Gastroesophageal sphincter (tissue), 4 donors: ENCODE results near the gene SPINK14. TPM values are rescaled to one million over a fixed set of nuclear protein-coding genes. Genes with fewer than 3 reads are reported as not detected.

Experiments
- ATAC-seq: fragments of 150-250 bp; one replicate; pipeline ENCODE4 v1.9.1; 2016; ENCODE audit warnings: mild to moderate bottlenecking, moderate library complexity
- H3K27ac ChIP-seq, 4 donors: fragments of 200-600 bp; sonication (generic) in 3 of 4; 1 replicate in 3 of 4; 2 replicates in 1 of 4; pipeline ENCODE4 v1.5.1; 2016 to 2019
- H3K27me3 ChIP-seq: fragments of 200-600 bp; sonication (generic); one replicate; pipeline ENCODE4 v1.5.1; 2019
- H3K36me3 ChIP-seq, 2 donors: fragments of 200-600 bp; sonication (generic); one replicate each; pipeline ENCODE4 v1.5.1; 2019; ENCODE audit warnings: control low read depth in 1 of 2
- H3K4me1 ChIP-seq, 3 donors: fragments of 200-600 bp; sonication (generic); 1 replicate in 2 of 3; 2 replicates in 1 of 3; pipeline ENCODE4 v1.5.1; 2016 to 2019; ENCODE audit warnings: control low read depth in 2 of 3
- H3K4me3 ChIP-seq, 2 donors: fragments of 200-600 bp; sonication (generic); one replicate each; pipeline ENCODE4 v1.5.1; 2019; ENCODE audit warnings: mild to moderate bottlenecking in 1 of 2, moderate library complexity in 1 of 2
- H3K9me3 ChIP-seq, 3 donors: fragments of 200-600 bp; sonication (generic); one replicate each; pipeline ENCODE4 v1.5.1; 2017 to 2019; ENCODE audit warnings: control low read depth in 2 of 3
- CTCF ChIP-seq, 4 experiments: fragments of 200-600 bp in 2 of 4; fragments of 450-650 bp in 2 of 4; sonication (generic) in 1 of 4; IDR thresholded peaks; one replicate each; pipeline ENCODE4 v1.5.1; 2017 to 2019; ENCODE audit warnings: antibody characterized with exemption in 4 of 4, mild to moderate bottlenecking in 2 of 4, moderate library complexity in 2 of 4
- EP300 ChIP-seq: sonication (generic); formaldehyde crosslinking; IDR thresholded peaks from one replicate; pipeline ENCODE4 v1.6.1; 2017; ENCODE audit warnings: antibody characterized with exemption, mild to moderate bottlenecking
- POLR2A ChIP-seq, 2 donors: fragments of 450-650 bp; IDR thresholded peaks; one replicate each; pipeline ENCODE4 v1.6.1; 2017; ENCODE audit warnings: antibody characterized with exemption in 2 of 2, mild to moderate bottlenecking in 2 of 2, moderate library complexity in 1 of 2
- POLR2AphosphoS5 ChIP-seq: sonication (generic); formaldehyde crosslinking; IDR thresholded peaks from one replicate; pipeline ENCODE4 v1.6.1; 2017; ENCODE audit warnings: antibody characterized with exemption
- WGBS, 2 donors: methylation state at CpG; one replicate each; pipeline ENCODE4 v1.1.5; 2018; ENCODE audit warnings: low coverage in 1 of 2; 5-methylcytosine and 5-hydroxymethylcytosine counted together
- total RNA-seq, 4 donors: library from RNA; depleted of rRNA; stranded (reverse); fragments of >200 nt; gene quantifications; one replicate each; pipeline ENCODE4 v1.1.0, GENCODE V29; 2016

The SPINK14 gene
- total RNA-seq, 4 donors from 2014 or later = not detected

- ATAC-seq = no peak
- 41 to 54% methylated on average over 2 of the region's 2 CpGs for WGBS, 2 donors
- Histone ChIP-seq H3K4me1 (no peaks in the 10 kb centered on the region), H3K4me3 (no peak overlapping the region), H3K27ac (no peak overlapping the region), H3K9me3 (no peaks in the 10 kb centered on the region), H3K27me3 (no peaks in the 10 kb centered on the region), H3K36me3 (no peaks in the 10 kb centered on the region)
- TF ChIP-seq CTCF (IDR thresholded peaks at IDR 0.05) (no peak), POLR2A (IDR thresholded peaks at IDR 0.05) (no peak), POLR2AphosphoS5 (no peak), EP300 (no peak)
These were observed 4.0 kb downstream of the SPINK14 start for GRCh38 chr5:148172377-148172776.

DNA sequence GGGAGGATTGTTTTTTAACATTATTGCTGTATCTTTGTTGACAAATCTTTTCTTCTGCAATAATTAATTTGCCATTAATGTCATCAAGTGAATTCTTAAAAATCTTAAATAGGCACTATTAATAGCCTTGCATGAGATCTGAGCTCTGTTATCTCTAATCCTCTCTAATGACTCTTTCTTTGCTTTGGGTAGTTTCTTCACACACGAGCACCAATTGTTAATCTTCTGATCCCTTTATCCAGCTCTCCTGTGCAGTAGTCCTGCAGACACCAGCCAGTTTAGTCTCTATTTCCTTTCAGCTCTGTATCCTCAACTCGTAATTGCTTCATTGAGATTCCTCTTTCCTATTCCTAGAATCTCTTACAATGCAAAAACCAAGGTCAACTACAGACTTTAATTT is 8.1 kb downstream of the SPINK14 start:
- ATAC-seq = no peak
- Histone ChIP-seq H3K4me3 (no peak overlapping the region), H3K27me3 (no peaks in the 10 kb centered on the region), H3K27ac (no peak overlapping the region), H3K4me1 (no peaks in the 10 kb centered on the region), H3K36me3 (no peaks in the 10 kb centered on the region), H3K9me3 (no peaks in the 10 kb centered on the region)
- 23 to 49% methylated on average over 2 of the region's 2 CpGs for WGBS, 2 donors
- TF ChIP-seq POLR2A (IDR thresholded peaks at IDR 0.05) (no peak), POLR2AphosphoS5 (no peak), EP300 (no peak), CTCF (IDR thresholded peaks at IDR 0.05) (no peak)

DNA sequence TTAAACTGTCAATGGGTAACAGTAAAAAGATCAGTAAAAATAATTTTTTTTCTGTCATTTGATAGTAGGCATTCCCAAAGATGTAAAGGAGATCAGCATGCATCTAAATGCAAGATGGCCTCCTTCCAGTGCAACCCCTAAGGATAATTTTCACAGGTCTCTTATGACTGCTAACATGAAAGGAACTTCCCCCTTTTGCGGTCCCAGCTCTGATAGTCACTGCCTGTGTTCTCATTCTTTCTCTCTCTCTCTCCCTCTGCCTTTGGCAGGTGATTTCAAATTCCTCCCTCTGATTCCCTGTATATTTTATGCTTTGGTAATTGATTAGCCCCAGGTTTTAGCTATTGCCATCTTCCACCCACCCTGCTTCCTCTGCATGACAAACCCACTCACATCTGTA is 8.9 kb downstream of the SPINK14 start:
- 47 to 75% methylated on average over 1 of the region's 1 CpG for WGBS, 2 donors
- Histone ChIP-seq H3K27ac (no peak overlapping the region), H3K4me3 (no peak overlapping the region), H3K27me3 (no peaks in the 10 kb centered on the region), H3K9me3 (no peaks in the 10 kb centered on the region), H3K4me1 (no peaks in the 10 kb centered on the region), H3K36me3 (no peaks in the 10 kb centered on the region)
- no peak for ATAC-seq
- no peak for TF ChIP-seq EP300
- no peak for TF ChIP-seq CTCF (IDR thresholded peaks at IDR 0.05)
- no peak for TF ChIP-seq POLR2AphosphoS5

GRCh38 chr5:148179234-148179824 is 11.0 kb downstream of the SPINK14 start:
- Histone ChIP-seq H3K4me3 (no peak overlapping the region), H3K9me3 (no peaks in the 10 kb centered on the region), H3K4me1 (no peaks in the 10 kb centered on the region), H3K36me3 (no peaks in the 10 kb centered on the region), H3K27ac (no peak overlapping the region), H3K27me3 (no peaks in the 10 kb centered on the region)
- TF ChIP-seq CTCF (IDR thresholded peaks at IDR 0.05) = peak; percentile 32 to 62 (median 60)
- no peak for TF ChIP-seq EP300
- WGBS, 2 donors = 25 to 28% methylated on average over 3 of the region's 3 CpGs
- no peak for ATAC-seq

DNA sequence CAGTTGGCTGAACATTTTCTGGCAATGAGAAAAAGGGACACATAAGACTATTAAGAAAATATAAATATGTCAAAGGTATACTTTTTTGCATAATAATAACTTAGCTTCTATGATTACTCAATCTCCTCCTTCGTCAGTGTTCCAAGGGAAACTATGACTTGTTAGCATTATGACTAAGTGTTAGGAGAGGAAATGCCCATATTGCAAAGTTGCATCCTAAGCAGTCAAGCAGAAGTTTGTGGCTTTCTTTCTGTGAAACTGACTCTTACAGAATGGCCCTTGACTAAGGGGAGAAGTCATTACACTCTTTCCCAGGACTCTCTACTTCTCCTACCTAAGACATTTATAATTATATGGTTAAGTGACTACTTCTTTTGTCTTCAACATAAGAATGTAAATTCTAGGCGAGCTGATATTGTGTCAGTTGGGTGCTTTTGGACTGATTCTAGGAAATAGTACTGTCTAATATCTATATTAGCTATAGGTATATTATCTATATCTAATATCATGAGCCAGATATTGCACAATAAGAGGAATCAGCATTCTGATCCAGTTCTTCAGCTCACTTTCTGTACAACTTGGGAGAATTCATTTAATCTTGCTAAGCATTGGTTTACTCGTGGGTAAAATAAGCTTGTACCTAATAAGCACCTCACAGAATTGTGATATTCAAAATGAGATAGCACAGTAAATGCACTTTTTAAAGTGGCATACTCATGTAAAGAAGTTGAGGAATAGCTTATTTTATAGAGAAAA is 18.1 kb downstream of the SPINK14 start:
- no peak overlapping the region for H3K4me3 ChIP-seq
- H3K27me3 ChIP-seq = no peaks in the 10 kb centered on the region
- no peaks in the 10 kb centered on the region for H3K9me3 ChIP-seq
- H3K27ac ChIP-seq = no peak overlapping the region
- ATAC-seq = peak; percentile 13
- no peaks in the 10 kb centered on the region for H3K4me1 ChIP-seq
- 61 to 81% methylated on average over 3 of the region's 3 CpGs for WGBS, 2 donors
- no peaks in the 10 kb centered on the region for H3K36me3 ChIP-seq
- TF ChIP-seq POLR2A (IDR thresholded peaks at IDR 0.05) = no peak
- TF ChIP-seq EP300 = no peak
- no peak for TF ChIP-seq POLR2AphosphoS5
- no peak for TF ChIP-seq CTCF (IDR thresholded peaks at IDR 0.05)
